ENCODE results near the gene ARF1.

ARF1 gene

DNA sequence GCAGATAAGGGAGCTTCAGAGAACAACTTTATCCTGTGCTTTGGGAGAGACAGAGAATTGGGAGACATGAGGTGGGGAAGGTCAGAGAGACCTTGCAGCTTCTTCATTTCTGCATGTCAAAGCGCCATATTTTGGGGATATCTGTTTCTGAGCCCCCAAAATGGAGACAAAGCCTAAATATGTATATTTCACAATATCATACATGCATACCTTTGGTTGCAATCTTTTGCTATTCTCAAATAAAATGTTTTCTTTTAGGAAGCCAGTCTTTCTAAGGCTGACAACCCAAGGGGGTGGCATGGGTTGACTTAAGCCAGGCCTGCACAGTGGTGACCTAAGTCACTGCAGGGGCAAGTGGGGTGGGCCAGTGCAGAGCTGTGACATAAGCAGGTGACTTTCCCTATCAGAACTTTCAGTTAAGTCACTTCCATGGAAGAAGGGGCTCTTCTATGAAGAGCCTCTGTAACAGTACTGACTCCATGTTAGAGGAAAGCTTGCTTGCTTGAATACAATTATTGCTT, 40.5 kb downstream of the ARF1 start:
- no peak for DNase-seq (ENCODE audit: low read depth in 3 of 3)

DNA sequence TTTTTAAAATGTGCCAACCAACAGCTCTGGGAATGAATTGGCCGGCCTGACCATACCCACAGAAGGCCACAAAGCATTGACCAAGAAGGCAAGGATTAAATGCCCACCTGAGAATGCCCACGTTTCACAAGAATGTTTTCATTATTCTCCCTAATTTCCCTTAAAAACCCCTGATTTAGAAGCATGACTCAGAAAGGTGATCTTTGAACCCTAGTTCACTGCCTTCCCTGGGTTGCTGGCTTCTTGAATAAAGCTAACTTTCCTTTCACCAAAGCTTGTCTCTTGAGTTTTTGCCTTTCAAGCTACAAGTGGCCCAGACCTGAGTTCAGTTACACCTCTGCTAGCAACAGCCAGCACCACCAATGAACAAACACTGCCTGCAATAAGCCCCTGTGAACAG, 41.0 kb downstream of the ARF1 start:
- no peak for DNase-seq (ENCODE audit: low read depth in 3 of 3)

DNA sequence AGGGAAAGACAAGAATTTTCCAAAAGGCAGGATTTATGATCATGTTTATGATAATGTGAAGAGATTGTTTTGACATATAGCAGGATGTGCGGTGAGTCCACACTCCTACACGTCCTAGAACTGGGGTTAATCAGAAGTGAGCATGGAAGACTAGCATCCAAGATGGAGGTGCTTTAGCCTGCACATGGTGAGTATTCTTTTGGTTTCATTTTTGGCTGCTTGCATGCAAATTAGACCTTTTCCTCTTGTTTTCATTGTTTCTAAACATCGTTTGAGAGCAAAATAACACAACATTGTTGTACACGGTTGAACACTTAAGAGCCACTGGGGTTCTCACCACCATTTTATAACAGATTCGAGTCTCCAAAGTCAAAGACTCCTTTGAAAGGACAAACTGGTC, 42.7 kb downstream of the ARF1 start:
- DNase-seq (ENCODE audit: low read depth in 3 of 3) = no peak

DNA sequence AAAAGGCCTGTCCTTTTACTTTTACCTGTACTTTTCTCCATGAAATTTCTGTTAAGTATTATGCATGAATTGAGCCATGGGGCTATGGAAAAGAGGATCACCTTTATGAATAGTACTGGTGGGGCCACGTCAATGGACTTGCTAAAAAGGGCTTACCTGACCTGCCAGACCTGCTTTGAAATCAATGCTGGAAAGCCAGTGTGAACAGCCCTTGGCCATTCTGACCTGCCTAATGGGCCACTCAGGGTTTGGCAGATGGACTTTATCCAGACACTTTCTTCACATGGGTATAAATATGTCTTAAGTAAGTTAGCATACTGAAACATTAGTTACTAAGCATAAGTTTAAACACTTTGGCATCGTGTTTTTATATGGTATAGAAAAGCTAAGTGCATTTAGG, 49.3 kb downstream of the ARF1 start:
- DNase-seq (ENCODE audit: low read depth in 3 of 3) = no peak

DNA sequence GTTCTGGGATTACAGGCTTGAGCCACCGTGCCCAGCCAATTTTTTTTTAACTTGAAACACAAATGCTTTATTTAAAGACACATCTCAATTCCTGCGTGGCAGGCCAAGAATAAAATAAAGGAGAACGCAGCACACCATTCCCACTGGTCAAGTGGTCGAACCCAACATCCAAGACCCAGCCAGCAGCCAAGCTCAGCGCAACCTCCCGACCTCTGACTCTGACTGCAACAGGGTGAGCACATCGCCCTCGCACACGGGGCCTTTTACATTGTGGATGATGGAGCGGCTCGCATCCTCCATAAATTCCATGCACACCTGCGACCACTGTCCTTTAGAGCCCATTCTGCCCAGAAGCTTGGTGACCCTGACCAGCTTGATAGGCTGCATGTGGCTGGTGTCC, 52.1 kb downstream of the ARF1 start:
- no peak for DNase-seq (ENCODE audit: low read depth in 3 of 3)

DNA sequence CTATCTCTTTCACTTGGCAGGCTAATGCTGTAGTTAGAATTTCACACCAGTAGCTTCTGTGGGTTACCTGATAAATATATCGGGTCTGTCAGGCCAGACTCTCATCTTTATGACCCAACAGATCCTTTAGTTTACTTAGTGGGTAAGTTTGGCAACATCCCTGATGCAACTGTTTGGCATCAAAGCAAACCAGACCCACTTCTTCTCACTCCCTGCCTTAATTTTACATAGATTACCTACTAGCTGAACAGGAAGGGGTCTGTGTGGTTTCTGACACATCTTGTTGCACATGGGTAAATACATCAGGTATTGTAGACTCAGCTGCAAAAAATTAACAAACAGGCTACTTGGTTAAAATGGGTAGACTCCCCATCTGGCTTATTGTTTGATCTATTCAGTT, 54.4 kb downstream of the ARF1 start:
- DNase-seq (ENCODE audit: low read depth in 3 of 3) = no peak

DNA sequence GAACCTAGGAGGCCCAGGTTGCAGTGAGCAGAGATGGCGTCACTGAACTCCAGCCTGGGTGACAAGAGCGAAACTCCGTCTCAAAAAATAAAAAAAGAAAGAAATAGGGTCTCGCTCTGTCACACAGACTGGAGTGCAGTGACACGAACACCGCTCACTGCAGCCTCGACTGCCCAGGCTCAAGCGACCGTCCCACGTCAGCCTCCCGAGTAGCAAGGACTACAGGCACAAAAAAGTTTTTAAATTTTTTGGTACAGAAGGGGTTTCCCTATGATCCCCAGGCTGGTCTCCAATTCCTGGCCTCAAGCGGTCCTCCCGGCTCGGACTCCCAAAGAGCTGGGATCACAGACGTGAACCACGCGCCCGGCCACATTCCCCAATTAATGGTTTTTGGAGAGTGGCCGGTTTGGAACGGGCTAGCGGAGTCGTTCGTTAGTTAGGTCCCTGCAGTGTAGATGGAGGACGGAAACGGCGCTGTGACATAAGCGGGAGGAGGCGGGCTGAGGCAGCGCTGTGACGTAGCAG, 57.0 kb downstream of the ARF1 start:
- DNase-seq (ENCODE audit: low read depth in 3 of 3) = no peak

DNA sequence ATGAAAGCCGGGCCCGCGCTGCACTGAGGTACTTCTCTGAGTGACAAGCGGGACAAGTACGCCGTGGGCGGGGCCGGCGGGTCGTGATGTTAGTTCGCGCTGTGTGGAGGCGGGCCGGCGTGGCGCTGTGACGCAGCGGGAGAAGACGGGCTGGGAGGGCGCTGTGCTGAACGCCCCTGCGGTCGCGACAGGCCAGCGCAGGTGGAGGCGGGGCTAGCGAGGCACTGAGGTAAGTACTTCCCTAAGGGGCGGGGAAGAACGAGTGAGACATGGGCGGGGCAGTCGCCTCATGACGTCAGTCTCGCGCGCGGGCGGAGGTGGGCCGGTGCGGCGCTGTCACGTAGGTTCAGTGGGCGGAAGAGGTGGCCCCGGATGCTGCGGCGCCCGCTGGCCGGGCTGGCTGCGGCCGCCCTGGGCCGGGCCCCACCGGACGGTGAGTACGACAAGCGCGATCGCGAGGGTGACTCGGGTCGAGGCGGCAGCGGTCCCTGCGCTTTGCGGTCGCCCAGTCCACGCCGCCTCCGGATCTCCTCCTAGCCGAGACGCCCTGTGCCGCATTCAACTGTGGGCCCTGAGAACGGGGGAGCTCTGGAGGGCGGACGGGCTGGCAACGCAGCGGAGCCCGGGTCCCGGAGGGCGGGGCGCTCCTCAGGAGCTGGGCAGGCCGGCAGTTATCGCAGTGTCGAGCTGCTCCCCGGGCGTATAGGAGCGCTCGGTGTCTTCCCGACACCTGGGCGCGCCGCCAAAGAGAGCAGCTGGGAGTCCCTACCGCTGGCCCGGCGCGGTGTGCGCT, 57.6 kb downstream of the ARF1 start, which contains the start of gene GUK1:
TSS of gene GUK1 (plus strand) at position 349 of the 793 bp plus-strand sequence. CDS start at position 373, 24 bp downstream.
- DNase-seq (ENCODE audit: low read depth in 3 of 3) = peak; percentile 99 to 100 (median 100)

DNA sequence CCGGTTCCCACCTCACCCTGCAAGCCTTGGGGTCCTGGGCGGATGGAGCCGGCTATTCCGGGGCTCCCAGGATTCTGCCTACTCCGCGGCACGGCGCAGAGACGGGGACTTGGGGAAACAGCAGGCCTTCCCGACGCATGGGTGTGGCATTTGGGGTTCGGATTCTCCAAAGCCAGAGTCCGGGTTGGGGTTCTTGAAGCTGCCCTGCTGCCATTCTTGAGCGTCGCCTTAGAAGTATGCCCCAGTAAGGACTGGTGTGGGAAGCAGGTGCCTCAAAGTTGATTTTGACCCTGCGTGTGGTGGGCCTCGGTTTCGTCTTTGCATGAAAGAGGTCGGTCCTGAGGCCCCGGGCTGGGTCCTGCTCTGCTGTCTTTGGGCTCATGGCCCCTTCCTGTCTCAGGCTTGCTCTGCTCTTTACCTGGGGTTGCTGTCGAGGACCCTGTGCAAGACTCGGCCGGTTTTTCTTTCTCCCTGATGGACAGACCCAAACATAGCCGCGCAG, 58.3 kb downstream of the ARF1 start:
- DNase-seq (ENCODE audit: low read depth in 3 of 3) = no peak

DNA sequence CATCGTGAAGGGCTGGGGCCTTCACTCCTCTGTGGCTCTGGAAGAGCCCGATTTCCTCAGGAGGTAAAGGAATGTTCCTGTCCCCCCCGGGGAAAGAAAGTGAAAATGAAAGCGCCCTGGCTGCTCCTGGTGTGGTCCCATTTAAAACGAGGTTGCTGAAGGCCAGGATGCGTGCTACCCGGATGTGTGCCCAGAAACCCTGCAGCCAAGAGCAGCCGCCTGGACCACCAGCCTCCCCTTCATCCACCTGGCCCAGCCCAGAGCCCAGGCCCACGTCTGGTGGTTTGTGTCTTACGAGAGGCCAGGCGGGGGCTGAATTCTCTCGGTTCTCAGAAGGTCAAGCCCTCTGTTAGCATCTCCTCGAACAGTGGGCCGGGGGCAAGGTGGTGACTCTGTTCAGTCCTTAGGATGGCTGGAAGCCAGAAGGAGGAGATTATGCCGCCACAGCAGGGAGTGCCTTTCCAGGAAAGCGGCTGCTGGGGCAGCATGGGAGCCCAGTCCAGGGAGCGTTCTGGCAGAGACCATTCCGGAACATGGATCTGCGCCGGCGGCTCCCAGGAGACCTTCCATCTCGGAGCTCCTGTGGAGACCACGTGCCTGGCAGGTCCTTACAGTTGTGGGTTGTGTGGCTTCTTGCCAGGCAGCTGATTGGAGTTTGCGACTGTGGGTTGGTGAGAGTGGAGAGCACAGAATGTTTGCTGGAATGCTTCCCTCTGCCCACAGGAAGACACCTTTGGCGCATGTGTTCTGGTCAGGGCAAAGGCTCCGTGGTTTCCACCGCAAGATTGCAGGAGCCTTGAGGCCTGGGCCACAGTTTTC, 58.9 kb downstream of the ARF1 start:
- no peak for DNase-seq (ENCODE audit: low read depth in 3 of 3)

DNA sequence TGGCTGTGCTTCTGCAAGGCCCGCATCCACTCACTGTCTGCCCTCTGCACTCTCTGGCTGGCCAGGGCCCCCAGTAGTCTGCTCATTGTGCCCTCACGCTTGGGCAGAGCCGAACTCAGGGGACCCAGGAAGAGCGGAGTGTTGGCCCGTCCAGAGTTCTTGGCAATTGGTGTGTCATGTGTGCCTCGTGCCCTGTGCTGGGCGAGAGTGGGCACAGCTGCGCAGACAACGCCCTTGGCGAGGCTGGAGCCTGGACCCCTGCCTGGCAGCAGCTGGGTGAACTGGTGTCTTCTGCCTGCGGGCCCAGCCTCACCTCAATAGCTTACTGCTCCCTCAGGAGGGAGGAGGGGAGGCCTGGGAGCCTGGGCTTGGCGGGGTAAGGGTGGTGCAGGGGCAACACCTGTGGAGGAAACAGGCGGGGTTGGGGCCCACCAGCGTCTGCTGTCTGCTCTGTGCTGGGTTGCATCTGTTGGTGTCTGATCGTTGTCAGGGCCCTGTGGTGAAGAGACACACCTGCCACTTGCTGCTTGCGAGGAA, 59.7 kb downstream of the ARF1 start:
- no peak for DNase-seq (ENCODE audit: low read depth in 3 of 3)

DNA sequence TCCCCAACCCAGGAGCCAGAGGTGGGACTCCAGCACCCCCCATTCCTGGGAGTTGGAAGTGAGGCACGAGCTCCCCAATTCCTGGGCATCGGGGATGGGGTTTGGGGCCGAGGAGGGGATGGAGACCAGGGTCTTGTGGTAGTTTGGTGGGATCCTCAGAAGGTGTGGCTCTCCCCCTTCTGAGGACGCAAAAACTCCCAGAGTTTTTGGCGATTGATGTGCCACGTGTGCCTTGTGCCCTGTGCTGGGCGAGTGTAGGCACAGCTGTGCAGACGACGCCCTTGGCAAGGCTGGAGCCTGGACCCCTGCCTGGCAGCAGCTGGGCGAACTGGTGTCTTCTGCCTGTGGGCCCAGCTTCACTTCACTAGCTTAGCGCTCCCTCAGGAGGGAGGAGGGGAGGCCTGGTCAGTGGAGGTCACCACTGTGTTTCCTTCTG, 60.2 kb downstream of the ARF1 start:
- no peak for DNase-seq (ENCODE audit: low read depth in 3 of 3)

DNA sequence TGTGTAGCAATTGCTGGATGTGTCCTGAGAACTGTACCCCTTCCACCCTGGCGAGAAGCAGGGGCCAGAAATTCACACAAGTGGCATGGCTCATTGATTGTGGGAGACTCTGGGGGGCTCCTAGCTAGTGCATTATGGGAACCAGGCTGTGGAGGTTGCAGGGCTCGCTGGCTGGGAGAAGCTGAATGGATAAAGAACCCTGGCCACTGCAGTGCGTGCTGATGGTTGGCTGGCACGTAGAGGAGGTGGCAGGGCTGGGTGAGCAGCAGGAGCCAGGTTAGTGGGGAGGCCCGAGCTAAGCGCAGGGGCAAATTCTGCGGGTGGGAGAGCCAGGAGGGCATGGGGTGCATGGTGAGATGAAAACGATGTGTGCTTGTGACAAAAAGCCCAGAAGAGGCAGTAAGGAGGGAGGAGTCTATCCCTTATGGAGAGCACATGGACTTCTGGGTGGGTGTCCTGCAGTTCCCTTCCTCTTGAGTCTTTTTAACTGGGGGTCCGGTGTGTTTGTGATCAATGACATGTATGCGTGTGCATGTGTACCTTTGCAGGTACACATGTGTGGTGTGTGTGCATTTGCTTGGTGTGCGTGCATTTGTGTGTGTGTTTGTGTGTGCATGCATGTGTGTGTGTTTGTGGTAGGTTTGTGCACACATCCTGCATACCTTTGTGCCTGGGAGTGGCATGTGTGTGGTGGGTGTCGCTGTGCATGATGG, 61.1 kb downstream of the ARF1 start:
- DNase-seq (ENCODE audit: low read depth in 3 of 3) = no peak

DNA sequence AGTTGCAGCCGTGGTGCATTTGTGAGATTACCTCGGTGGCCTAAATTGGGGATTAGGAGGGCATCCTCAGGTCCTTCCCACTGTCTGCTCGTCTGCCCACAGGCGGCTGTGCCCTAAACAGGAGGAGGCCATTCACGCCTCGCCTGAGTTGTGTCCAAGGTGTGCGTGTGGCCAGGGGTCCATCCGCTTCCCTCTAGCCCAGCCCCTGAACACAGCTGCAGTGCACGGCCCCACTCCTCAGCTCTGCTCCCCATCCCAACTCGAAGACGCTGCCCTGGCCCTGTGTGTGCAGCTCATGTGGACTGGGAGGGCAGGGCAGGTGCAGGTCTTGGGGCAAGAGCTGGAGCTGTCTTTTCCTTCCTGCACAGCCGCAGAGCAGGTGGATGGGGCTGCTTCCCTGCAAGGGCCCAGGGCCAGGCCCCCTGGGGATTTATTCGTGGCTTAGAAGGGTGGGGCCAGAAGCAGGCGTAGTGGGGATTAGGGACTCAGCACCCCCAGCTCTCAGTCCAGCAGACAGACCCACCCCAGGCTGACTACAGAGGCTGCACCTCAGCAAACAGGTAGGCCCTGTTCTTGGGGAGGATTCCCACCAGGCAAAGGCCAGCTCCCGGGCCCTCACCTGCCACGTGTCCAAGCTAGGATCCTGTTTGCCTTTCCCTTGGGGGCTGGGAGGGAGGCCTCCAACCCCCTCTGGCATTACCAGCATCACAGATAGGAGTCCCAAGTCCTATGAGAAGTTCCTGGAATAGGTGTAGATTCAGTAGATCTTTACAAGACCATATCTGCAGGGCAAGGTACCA, 61.9 kb downstream of the ARF1 start:
- no peak for DNase-seq (ENCODE audit: low read depth in 3 of 3)

DNA sequence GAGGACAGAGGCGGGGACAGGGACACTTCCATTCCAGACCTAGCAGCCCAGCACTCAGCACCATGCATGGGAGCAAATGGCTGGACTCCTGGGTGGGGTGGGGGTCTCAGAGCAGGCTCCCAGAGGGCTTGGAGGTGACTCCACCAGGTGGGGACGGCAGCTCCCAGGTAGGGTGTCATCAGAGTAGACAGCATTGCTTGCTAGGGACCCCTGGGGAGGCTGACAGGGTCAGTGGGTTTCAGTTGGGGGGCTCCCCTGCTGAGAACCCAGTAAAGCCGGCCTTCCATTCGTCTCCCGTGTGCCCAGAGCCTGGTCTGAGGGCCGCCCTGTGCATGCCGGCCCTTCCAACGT, 62.5 kb downstream of the ARF1 start:
- DNase-seq (ENCODE audit: low read depth in 3 of 3) = no peak

DNA sequence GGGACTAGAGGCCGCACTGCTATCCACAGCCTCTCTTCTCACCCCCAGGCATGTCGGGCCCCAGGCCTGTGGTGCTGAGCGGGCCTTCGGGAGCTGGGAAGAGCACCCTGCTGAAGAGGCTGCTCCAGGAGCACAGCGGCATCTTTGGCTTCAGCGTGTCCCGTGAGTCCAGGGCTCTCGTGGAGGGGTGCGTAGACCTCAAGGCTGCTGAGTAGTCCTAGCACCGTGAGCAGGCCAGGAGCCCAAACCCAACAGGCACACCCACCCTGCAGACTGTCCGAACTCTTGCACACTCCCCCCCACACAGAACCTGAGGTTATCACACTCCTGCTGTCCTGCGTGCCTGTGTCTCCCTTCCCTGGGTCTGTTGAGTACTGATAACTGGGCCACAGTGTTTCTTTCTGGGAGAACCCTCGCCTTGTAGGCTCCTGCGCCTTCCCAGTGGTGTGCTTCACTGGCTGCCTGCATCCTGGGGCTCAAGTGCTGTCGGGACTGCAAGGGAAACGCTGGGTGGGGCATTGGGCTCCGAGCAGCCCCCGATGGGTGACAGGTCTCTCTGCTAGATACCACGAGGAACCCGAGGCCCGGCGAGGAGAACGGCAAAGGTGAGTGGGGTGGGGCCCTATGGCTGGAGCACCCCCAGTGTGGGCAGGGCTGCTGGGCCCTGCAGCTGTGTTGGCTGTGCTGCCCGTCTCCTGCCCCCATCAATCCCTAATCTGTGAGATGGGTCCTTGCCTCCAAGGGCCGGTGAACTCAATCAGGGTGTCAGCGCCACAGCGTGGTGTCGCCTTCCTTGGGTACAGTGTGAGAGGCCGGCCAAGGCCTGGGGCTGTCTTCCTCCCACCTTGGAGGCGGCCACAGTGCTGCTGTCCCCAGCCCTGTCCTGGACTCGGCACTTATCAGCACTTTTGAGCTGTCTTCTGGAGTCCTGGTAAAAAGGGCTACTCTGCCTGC, 63.2 kb downstream of the ARF1 start:
- no peak for DNase-seq (ENCODE audit: low read depth in 3 of 3)

DNA sequence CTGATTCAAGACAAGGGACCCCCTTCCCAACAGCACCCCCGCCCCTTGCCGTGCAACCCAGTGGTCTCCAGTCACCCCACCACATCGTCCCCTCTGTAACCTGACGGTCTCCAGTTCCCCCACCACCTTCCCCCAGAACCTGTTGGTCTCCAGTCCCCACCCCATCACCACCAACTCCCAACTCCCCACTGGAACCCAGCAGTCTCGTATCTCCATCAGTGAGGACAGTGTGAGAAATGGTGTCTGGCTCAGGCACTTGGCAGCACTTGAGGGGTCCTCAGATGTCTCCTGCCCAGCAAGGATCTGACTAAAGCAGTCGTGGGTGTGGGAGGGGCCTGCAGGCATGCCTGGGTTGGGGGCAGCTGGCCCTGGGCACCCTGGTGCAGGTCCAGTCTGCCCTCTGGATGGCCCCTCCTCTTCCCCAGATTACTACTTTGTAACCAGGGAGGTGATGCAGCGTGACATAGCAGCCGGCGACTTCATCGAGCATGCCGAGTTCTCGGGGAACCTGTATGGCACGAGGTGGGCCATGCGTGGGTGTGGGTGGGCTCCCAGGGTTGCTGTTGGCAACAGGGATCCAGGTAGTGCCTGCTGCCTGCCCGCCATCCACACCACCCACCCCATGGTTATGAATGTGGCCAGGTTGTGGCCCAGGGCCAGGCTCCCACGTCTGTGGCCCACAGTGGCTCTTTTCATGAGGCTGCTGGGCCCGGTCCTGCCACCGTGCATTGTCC, 64.1 kb downstream of the ARF1 start:
- no peak for DNase-seq (ENCODE audit: low read depth in 3 of 3)

DNA sequence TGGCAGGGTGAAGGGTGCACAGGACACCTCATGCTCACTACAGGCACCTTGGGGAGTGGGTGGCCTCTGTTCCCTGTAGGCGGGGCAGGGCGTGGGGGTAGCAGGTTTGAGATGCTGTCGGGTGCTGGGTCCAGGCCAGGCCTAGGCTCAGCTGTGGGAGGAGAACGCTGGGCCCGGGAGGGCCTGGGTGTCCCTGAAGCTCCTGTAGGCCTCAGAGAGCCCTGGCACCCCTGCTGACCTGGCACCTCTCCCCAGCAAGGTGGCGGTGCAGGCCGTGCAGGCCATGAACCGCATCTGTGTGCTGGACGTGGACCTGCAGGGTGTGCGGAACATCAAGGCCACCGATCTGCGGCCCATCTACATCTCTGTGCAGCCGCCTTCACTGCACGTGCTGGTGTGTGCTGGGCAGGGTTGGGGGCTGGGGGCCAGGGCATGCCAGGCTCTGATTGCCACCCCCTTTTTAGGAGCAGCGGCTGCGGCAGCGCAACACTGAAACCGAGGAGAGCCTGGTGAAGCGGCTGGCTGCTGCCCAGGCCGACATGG, 64.7 kb downstream of the ARF1 start:
- DNase-seq (ENCODE audit: low read depth in 3 of 3) = no peak

DNA sequence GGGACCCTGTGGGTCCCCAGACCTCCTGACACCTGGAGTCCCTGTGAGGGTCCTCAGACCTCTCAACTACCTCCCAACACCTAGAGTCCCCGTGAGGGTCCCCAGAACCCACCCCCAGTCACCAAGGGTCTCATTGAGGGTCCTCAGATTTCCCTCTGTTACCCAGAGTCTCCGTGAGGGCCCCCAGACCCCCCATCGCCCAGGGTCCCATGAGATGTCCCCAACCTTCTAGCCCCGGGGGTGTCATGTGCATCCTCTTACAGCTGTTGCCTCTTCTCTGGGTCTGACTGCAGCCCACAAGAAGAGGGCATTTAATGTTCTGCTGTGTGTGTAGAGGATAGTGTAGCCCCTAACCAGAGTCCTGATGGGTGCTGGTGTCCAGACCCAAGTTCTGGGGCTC, 65.3 kb downstream of the ARF1 start:
- DNase-seq (ENCODE audit: low read depth in 3 of 3) = no peak
